HG03558 (cell line): ENCODE data around the gene STOM.

Experiments
- ATAC-seq: cut with Tn5 transposase; IDR thresholded peaks from one replicate; pipeline ENCODE4 v1.9.1; 2021; ENCODE audit warnings: moderate number of reproducible peaks; ENCODE audit not compliant: unreplicated experiment; ENCODE audit errors: extremely low read depth

The STOM gene

DNA sequence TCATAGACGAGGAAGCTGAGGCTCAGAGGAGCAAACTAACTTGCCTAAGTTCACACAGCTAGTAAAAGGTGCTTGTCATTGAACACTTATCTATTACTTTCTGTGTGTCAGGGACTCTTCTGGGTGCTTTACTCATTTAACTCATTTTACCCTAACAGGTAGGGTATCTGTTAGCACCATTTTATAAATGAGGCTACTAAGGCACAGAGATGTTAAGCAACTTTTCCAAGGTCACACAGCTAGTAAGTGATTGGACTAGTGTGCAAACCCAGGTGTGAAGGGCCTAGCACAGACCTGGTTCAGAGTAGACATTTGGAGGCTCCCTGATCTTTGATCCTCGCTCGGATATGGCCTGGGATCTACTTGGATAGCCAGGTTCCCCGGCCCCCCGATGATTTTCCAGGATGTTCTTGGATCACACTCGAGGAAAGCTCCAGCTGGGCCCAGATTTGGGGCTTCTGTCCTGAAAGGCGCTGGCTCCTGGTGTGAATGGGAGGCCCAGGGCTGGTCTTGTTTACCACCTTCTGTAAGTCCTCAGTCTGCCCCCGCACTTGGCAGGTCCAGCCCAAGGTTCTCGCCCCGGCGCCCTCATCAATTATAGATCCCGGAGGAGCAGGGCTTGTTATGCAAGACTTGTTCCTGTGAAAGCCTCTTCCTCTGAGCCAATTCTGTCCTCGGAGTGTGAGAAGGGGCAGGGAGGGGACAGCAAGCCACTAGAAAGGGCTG lies 64.6 kb downstream of the STOM start:
- ATAC-seq = no peak

DNA sequence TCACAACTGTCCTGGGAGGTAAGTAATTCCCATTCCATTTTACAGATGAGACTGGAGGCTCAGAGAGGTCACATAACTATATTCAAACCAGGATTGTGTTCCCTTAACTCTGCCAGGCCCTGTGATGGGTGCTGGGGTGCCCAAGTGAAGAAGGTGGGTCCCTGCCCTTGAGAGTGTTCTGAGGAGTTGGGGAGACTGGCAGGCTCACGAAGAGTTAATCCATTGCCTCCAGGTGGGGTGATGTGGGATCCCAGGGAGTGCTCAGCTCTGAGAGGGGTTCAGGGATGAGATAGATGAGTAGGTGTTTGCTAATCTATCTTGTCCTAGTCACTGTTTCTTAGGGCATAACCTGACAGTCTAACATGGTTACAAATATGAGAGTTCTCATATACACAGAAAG lies 65.3 kb downstream of the STOM start:
- no peak for ATAC-seq

DNA sequence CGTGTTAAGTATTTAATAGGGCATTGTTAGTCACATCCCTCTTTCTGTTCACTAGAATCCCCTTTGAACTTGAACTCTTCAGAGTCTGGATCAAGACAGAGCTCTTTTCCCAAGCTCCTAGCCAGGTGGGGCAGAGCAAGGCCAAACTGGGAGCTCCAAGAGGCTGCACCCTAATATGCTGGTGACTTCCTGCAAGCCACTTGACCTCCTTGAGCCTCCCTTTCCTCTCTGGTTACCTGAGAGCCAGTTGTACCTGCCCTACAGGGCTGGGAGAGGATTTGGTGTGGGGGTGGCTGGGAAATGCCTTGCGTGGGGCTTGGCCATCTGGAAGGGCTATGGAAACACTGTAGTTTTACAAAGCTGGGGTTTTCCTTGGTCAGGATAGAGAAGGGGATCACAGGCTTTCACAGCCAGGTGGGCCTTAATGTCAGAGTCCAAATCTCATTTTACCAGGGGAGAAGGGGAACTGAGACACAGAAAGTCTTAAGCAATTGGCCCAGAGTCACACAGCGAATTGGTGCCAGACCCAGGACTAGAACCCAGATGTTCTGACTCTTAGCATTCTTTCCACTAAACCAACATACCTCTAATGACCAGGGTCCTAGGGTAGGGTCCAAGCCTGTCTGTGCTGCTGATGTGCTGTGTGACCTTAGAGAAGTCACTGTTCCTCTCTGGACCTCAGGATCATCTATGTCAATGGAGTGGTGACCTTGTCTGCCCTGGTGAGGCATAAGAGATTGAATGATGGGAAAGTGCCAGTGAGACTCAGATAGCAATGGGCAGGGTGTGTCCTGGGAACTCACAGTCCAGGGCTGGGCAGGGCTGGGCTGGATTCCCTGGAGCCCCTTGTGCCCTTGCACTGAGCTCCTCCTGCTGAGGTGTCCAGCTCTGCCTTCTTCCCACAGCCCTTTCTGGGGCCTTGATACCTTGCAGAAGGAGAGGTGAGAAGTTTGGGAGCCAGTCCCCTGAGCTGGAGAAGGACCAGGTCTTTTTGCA lies 66.3 kb downstream of the STOM start:
- ATAC-seq = no peak

DNA sequence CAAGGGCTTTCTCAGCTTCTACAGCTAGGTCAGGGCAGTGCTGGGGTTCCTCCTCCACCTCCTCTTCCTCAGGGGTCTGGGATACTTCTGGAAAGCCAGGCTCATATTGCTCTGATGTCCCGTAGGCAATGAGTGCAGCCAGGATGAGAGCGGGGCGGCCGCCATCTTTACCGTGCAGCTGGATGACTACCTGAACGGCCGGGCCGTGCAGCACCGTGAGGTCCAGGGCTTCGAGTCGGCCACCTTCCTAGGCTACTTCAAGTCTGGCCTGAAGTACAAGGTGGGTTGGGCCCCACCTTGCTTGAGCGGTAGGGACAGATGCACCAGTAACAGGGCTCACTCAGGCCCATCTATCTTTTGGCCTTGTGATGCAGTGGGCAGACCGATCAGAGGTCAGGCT lies 67.3 kb downstream of the STOM start:
- ATAC-seq = no peak

DNA sequence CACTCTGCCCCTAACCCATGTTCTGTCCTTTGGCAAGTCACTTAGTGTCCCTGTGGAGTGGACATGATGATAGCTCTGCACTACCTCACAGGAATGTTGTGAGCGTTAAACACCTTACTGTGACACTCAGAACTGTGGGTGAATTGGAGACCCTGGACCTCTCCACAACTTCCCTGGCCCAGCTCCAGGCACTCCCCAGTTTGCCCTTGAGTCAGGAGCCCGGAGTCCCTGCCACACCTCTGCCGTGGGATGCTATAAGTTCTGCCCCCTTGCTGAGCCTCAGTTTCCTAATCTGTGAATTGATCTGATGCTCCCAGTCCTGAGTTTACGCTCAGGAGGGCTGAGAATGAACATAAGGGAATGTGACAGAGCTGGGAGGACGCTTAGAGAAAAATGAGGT lies 67.7 kb downstream of the STOM start:
- no peak for ATAC-seq

- ATAC-seq = no peak
Measured at GRCh38 chr9:121301881-121302286, 68.2 kb downstream of the STOM start.

- no peak for ATAC-seq
Measured at GRCh38 chr9:121300283-121301119, 69.5 kb downstream of the STOM start.

DNA sequence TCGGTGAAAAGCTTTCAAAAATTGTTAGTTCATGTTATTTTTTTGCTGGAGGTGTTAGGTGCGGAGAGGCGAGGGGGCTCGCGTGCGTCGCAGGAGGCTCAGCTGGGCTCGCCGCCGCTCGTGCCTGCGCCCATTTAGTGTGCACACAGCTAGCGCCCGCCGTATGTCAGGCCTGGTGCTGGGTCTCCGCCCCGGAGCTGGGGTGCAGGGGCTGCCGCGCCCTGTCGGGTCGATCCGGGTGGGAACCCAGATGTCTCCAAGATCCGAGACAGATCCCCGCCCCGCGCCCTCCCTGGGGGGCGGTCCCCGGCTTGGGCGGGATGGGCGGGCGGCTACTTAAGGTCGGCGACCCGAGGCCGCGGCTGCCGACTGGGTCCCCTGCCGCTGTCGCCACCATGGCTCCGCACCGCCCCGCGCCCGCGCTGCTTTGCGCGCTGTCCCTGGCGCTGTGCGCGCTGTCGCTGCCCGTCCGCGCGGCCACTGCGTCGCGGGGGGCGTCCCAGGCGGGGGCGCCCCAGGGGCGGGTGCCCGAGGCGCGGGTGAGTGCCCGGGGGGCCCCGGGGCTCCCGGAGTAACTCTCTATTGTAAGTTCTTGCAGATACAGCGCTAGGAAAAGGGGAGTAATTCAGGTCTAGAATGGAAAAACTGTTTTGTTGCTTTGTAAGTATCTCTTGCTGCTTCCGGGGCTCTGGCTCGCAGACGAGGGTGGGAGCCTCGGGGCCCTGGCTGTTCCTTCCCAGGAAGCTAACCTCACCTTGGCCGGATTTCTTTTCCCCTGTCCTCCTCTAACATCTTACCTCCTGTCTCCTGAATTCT lies 70.4 kb downstream of the STOM start:
- no peak for ATAC-seq

- ATAC-seq = no peak
Measured at GRCh38 chr9:121298689-121299466, 71.2 kb downstream of the STOM start.

GRCh38 chr9:121298016-121298538 lies 72.0 kb downstream of the STOM start:
- ATAC-seq = no peak

- ATAC-seq = no peak
Measured at GRCh38 chr9:121297389-121297788, 72.7 kb downstream of the STOM start.

- ATAC-seq = no peak
Measured at GRCh38 chr9:121296213-121297127, 73.6 kb downstream of the STOM start.

- no peak for ATAC-seq
Measured at GRCh38 chr9:121295662-121296191, 74.3 kb downstream of the STOM start.

- ATAC-seq = no peak
Measured at GRCh38 chr9:121294866-121295661, 75.0 kb downstream of the STOM start.

DNA sequence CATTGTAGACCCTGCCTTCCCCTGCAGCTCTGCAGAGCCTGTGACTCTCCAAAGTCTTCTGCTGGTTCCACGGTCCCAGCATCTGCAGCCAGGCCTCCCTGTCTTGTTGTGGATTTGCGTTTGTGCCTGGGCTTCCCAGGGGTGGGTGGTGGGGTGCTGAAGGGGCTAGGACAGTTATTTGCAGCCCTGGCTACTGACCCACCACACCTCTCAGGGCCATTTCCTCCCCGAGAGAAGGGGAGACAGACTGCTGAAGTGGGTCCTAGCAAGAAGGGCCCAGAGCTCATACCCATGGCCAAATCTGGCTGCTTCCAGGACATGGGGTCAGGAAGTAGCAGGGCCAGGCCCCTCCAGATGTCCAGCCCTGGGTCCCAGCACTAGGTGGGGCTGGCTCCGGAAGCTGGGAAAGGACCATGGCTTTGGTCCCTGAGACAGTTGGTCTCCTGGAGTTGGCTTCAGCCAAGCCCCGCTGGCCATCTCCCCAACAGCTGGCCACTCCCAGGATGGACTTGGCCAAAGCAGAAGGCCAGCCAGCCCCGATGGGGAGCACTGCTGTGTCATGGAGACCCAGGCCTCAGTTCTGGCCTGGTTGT lies 75.8 kb downstream of the STOM start:
- no peak for ATAC-seq

GRCh38 chr9:121292801-121293241 lies 77.2 kb downstream of the STOM start:
- ATAC-seq = no peak
